Colonic mucosa (tissue), 4 donors: ENCODE data around the gene OR5AN1. TPM values are rescaled to one million over a fixed set of nuclear protein-coding genes. Genes with fewer than 3 reads are reported as not detected.
"Not testable (repeated sequence)": the region's sequence is repeated elsewhere in the genome, so short reads cannot be mapped to it uniquely, and the experiment has no call there.

Source experiments
- DNase-seq: peaks from one replicate; pipeline ENCODE4 v3.0.0-alpha.2; 2020
- H3K27ac ChIP-seq: fragments of 200-600 bp; one replicate; pipeline ENCODE4 v1.8.0; 2021
- H3K27me3 ChIP-seq: fragments of 200-600 bp; one replicate; pipeline ENCODE4 v1.8.0; 2021
- H3K36me3 ChIP-seq: fragments of 200-600 bp; one replicate; pipeline ENCODE4 v1.8.0; 2021
- H3K4me1 ChIP-seq: fragments of 200-600 bp; one replicate; pipeline ENCODE4 v1.8.0; 2021; ENCODE audit warnings: mild to moderate bottlenecking
- H3K4me3 ChIP-seq: fragments of 200-600 bp; one replicate; pipeline ENCODE4 v1.8.0; 2021
- H3K9ac ChIP-seq, 2 donors: one replicate each; pipeline ENCODE4 v1.7.0; 2013; ENCODE audit warnings: control low read depth in 2 of 2, low read depth in 2 of 2, low read length in 2 of 2
- H3K9me3 ChIP-seq: fragments of 200-600 bp; one replicate; pipeline ENCODE4 v1.8.0; 2021
- CTCF ChIP-seq: fragments of 200-600 bp; IDR thresholded peaks from one replicate; pipeline ENCODE4 v1.8.0; 2022; ENCODE audit warnings: antibody characterized with exemption, mild to moderate bottlenecking
- intact Hi-C: fragments of 100-400 bp; cut with DNase I; formaldehyde crosslinking; loops from one replicate; pipeline ENCODE4 v1.14.1; 2022
- total RNA-seq, 2 donors: library from RNA; stranded (reverse); fragmentation: NEBNext Ultra II Directional in 1 of 2; extraction: Animal tissue kit (Norgen Biotek cat#: 25700) in 1 of 2; gene quantifications; one replicate each; pipeline ENCODE4 v1.2.1, GENCODE V29; 2021
- donor health status: healthy.
- donor health status: DM: no; HTN: no; CAD: no.
- donor health status: DM: no; HTN: no; CAD: no.

Gene OR5AN1
- total RNA-seq, 2 donors from 2014 or later, result not detected

- Histone ChIP-seq H3K4me3 (no peak overlapping the region), H3K27ac (no peak overlapping the region), H3K36me3 (no peaks in the 10 kb centered on the region), H3K9ac (no peak overlapping the region), H3K9me3 (no peaks in the 10 kb centered on the region), H3K4me1 (no peaks in the 10 kb centered on the region), H3K27me3 (no peaks in the 10 kb centered on the region)
- TF ChIP-seq CTCF, result no peak
- intact Hi-C loops, result no loop called here
- no peak for DNase-seq
Measured at GRCh38 chr11:59356561-59356960, 2.1 kb upstream of the OR5AN1 start.

GRCh38 chr11:59358020-59358419, 675 bp upstream of the OR5AN1 start:
- H3K4me3 ChIP-seq, result no peak overlapping the region
- H3K27ac ChIP-seq, result no peak overlapping the region
- H3K9me3 ChIP-seq, result no peaks in the 10 kb centered on the region
- H3K27me3 ChIP-seq, result no peaks in the 10 kb centered on the region
- no peaks in the 10 kb centered on the region for H3K36me3 ChIP-seq
- H3K4me1 ChIP-seq, result no peaks in the 10 kb centered on the region
- intact Hi-C loops, result no loop called here
- no peak for DNase-seq
- no peak for TF ChIP-seq CTCF
- H3K9ac ChIP-seq, result no peak overlapping the region

GRCh38 chr11:59365232-59366018, 6.7 kb downstream of the OR5AN1 start:
- H3K27me3 ChIP-seq, result no peaks in the 10 kb centered on the region
- no peak overlapping the region for H3K9ac ChIP-seq
- H3K36me3 ChIP-seq, result no peaks in the 10 kb centered on the region
- no peak for TF ChIP-seq CTCF
- no peak overlapping the region for H3K27ac ChIP-seq
- intact Hi-C loops, result no loop called here
- DNase-seq, result no peak
- H3K9me3 ChIP-seq, result no peaks in the 10 kb centered on the region
- H3K4me3 ChIP-seq, result no peak overlapping the region
- H3K4me1 ChIP-seq, result no peaks in the 10 kb centered on the region

GRCh38 chr11:59368238-59369022, 9.7 kb downstream of the OR5AN1 start:
- no peaks in the 10 kb centered on the region for H3K4me1 ChIP-seq
- H3K9ac ChIP-seq, result no peak overlapping the region
- H3K27me3 ChIP-seq, result no peaks in the 10 kb centered on the region
- H3K36me3 ChIP-seq, result no peaks in the 10 kb centered on the region
- DNase-seq, result no peak
- no peak overlapping the region for H3K4me3 ChIP-seq
- no peak overlapping the region for H3K27ac ChIP-seq
- intact Hi-C loops, result no loop called here
- H3K9me3 ChIP-seq, result no peaks in the 10 kb centered on the region
- TF ChIP-seq CTCF, result no peak

- not testable (repeated sequence) for H3K9ac ChIP-seq
Measured at GRCh38 chr11:59372324-59372723, 13.6 kb downstream of the OR5AN1 start.

More at GRCh38 chr11:59372324-59372723, 13.6 kb downstream of the OR5AN1 start:
- intact Hi-C loops, H3K27ac ChIP-seq, H3K36me3 ChIP-seq, DNase-seq, H3K4me3 ChIP-seq, H3K4me1 ChIP-seq, H3K9me3 ChIP-seq, H3K27me3 ChIP-seq: not testable (repeated sequence)
